ENCODE data around the gene C16orf78.

DNA sequence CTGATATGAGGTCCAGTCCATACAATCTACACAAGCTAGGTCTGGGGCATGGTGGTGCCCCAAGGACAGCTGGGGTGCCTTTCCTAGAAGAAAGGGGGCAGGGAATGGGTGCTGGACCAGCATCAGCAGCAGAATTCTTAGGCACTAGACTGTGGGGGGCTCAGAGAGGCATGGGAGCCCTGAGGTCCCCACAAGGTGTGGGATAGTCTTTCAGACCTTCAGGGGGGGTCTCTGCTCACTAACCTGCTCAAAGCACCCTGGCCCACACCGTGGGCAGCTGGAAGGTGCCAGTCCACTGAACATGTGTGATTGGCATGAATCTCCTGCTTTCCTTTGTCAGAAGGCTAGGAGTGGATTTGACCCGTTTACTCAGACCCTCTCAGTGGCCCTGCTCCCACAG, 26.1 kb upstream of the C16orf78 start:
- TF ChIP-seq POLR2A (IDR thresholded peaks at IDR 0.05): no peak
- TF ChIP-seq, protein P1, sequence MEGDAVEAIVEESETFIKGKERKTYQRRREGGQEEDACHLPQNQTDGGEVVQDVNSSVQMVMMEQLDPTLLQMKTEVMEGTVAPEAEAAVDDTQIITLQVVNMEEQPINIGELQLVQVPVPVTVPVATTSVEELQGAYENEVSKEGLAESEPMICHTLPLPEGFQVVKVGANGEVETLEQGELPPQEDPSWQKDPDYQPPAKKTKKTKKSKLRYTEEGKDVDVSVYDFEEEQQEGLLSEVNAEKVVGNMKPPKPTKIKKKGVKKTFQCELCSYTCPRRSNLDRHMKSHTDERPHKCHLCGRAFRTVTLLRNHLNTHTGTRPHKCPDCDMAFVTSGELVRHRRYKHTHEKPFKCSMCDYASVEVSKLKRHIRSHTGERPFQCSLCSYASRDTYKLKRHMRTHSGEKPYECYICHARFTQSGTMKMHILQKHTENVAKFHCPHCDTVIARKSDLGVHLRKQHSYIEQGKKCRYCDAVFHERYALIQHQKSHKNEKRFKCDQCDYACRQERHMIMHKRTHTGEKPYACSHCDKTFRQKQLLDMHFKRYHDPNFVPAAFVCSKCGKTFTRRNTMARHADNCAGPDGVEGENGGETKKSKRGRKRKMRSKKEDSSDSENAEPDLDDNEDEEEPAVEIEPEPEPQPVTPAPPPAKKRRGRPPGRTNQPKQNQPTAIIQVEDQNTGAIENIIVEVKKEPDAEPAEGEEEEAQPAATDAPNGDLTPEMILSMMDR (IDR thresholded peaks at IDR 0.05): no peak
